Osteoblast (primary cell): ENCODE measurements around the gene AFAP1. TPM values are rescaled to one million over a fixed set of nuclear protein-coding genes. Genes with fewer than 3 reads are reported as not detected.
A peak's percentile ranks its signal among the peaks of the same experiment; 100 is the strongest.

ENCODE experiments used
- DNase-seq: peaks from one replicate; pipeline ENCODE4 v3.0.0; 2011; ENCODE audit warnings: low spot score, mixed read lengths; ENCODE audit not compliant: insufficient read length; ENCODE audit errors: missing footprints
- H2AFZ ChIP-seq: 2 replicates; pipeline ENCODE4 v1.6.0; 2011; ENCODE audit warnings: mild to moderate bottlenecking, low read length
- H3K27ac ChIP-seq: 2 replicates; pipeline ENCODE4 v1.5.1; 2011; ENCODE audit warnings: mild to moderate bottlenecking, low read depth, low read length, moderate library complexity
- H3K27me3 ChIP-seq: 2 replicates; pipeline ENCODE4 v1.6.0; 2012; ENCODE audit warnings: mild to moderate bottlenecking, control low read depth, inconsistent platforms, low read length, moderate library complexity; ENCODE audit not compliant: insufficient read depth
- H3K36me3 ChIP-seq: 2 replicates; pipeline ENCODE4 v1.5.1; 2011; ENCODE audit warnings: mild to moderate bottlenecking, low read length, control low read depth, moderate library complexity; ENCODE audit not compliant: insufficient read depth
- H3K4me1 ChIP-seq: 2 replicates; pipeline ENCODE4 v1.5.1; 2011; ENCODE audit warnings: mild to moderate bottlenecking, low read length, control low read depth, moderate library complexity; ENCODE audit not compliant: insufficient read depth
- H3K4me2 ChIP-seq: 2 replicates; pipeline ENCODE4 v1.6.0; 2011; ENCODE audit warnings: mild to moderate bottlenecking, low read length; ENCODE audit not compliant: insufficient read depth
- H3K4me3 ChIP-seq: fragments of 200-600 bp; sonication (generic); 3 replicates; pipeline ENCODE4 v1.5.1; 2012; ENCODE audit warnings: mild to moderate bottlenecking, low read length, inconsistent platforms; ENCODE audit not compliant: insufficient read depth
- H3K79me2 ChIP-seq: 2 replicates; pipeline ENCODE4 v1.6.0; 2012; ENCODE audit warnings: mild to moderate bottlenecking, low read length, control low read depth, inconsistent platforms; ENCODE audit not compliant: insufficient read depth
- H3K9me3 ChIP-seq: 2 replicates; pipeline ENCODE4 v1.5.1; 2011; ENCODE audit warnings: low read depth, low read length, control low read depth
- H4K20me1 ChIP-seq: 2 replicates; pipeline ENCODE4 v1.6.0; 2012; ENCODE audit warnings: mild to moderate bottlenecking, low read length, control low read depth; ENCODE audit not compliant: insufficient read depth
- CTCF ChIP-seq: IDR thresholded peaks from 2 replicates; pipeline ENCODE4 v1.5.1; 2011; ENCODE audit warnings: mild to moderate bottlenecking, low read depth, low read length, moderate library complexity; ENCODE audit errors: extremely low read depth
- total RNA-seq: library from RNA; depleted of rRNA; stranded (reverse); fragments of >200 nt; gene quantifications from 2 replicates; pipeline ENCODE4 v1.2.3, GENCODE V29; 2012

AFAP1 gene
- total RNA-seq, 1 donor: 101 TPM

- Histone ChIP-seq H4K20me1 (peaks cover 75% of the 10 kb centered on the region), H3K4me2 (no peak overlapping the region), H3K27ac (peak overlapping the region; percentile 9), H2AFZ (no peak overlapping the region), H3K36me3 (peaks cover 95% of the 10 kb centered on the region), H3K27me3 (no peaks in the 10 kb centered on the region), H3K4me1 (peaks cover 18% of the 10 kb centered on the region), H3K9me3 (no peaks in the 10 kb centered on the region), H3K79me2 (peaks cover 97% of the 10 kb centered on the region), H3K4me3 (no peak overlapping the region)
- TF ChIP-seq CTCF: no peak
- DNase-seq: no peak
These were observed 153.1 kb downstream of the AFAP1 start for GRCh38 chr4:7786517-7786916.

GRCh38 chr4:7786040-7786439, 153.6 kb downstream of the AFAP1 start:
- H3K79me2 ChIP-seq: peaks cover 97% of the 10 kb centered on the region
- H2AFZ ChIP-seq: no peak overlapping the region
- DNase-seq: peak; percentile 60
- H3K9me3 ChIP-seq: no peaks in the 10 kb centered on the region
- no peak for TF ChIP-seq CTCF
- H4K20me1 ChIP-seq: peaks cover 73% of the 10 kb centered on the region
- no peak overlapping the region for H3K4me3 ChIP-seq
- H3K27ac ChIP-seq: peak overlapping the region; percentile 68
- H3K4me1 ChIP-seq: peaks cover 23% of the 10 kb centered on the region
- H3K4me2 ChIP-seq: no peak overlapping the region
- no peaks in the 10 kb centered on the region for H3K27me3 ChIP-seq
- peaks cover 95% of the 10 kb centered on the region for H3K36me3 ChIP-seq

- Histone ChIP-seq H3K79me2 (peaks cover 96% of the 10 kb centered on the region), H3K27me3 (no peaks in the 10 kb centered on the region), H4K20me1 (peaks cover 65% of the 10 kb centered on the region), H3K4me2 (no peak overlapping the region), H3K4me3 (no peak overlapping the region), H3K9me3 (no peaks in the 10 kb centered on the region), H3K4me1 (peaks cover 30% of the 10 kb centered on the region), H3K36me3 (peaks cover 95% of the 10 kb centered on the region), H3K27ac (peak overlapping the region; percentile 68), H2AFZ (no peak overlapping the region)
- DNase-seq: peak; percentile 95
- TF ChIP-seq CTCF: no peak
These were observed 154.6 kb downstream of the AFAP1 start for GRCh38 chr4:7785017-7785416.

GRCh38 chr4:7784131-7784870, 155.4 kb downstream of the AFAP1 start:
- peak; percentile 60 for DNase-seq
- Histone ChIP-seq H3K79me2 (peaks cover 96% of the 10 kb centered on the region), H3K4me2 (no peak overlapping the region), H3K36me3 (peaks cover 94% of the 10 kb centered on the region), H2AFZ (no peak overlapping the region), H3K4me1 (peaks cover 36% of the 10 kb centered on the region), H3K9me3 (no peaks in the 10 kb centered on the region), H4K20me1 (peaks cover 59% of the 10 kb centered on the region), H3K27ac (peak overlapping the region; percentile 68), H3K4me3 (no peak overlapping the region), H3K27me3 (no peaks in the 10 kb centered on the region)
- no peak for TF ChIP-seq CTCF
